ENCODE results near the gene PCBP3. TPM values are rescaled to one million over a fixed set of nuclear protein-coding genes. Genes with fewer than 3 reads are reported as not detected.

Gene PCBP3
- total RNA-seq, 1 donor from 2014 or later = 7.6 TPM

- no peaks in the 10 kb centered on the region for H3K36me3 Mint-ChIP-seq (ENCODE audit: unreplicated experiment)
- no peak overlapping the region for H3K27ac Mint-ChIP-seq (ENCODE audit: unreplicated experiment)
- H3K4me1 Mint-ChIP-seq (ENCODE audit: unreplicated experiment) = peaks cover 22% of the 10 kb centered on the region
- H3K9me3 Mint-ChIP-seq (ENCODE audit: unreplicated experiment) = no peaks in the 10 kb centered on the region
- H3K27me3 Mint-ChIP-seq (ENCODE audit: unreplicated experiment) = no peaks in the 10 kb centered on the region
- DNase-seq (ENCODE audit: extremely low spot score, unreplicated experiment) = no peak
- TF ChIP-seq CTCF (IDR thresholded peaks at IDR 0.05) = no peak
- no peak overlapping the region for H3K4me3 Mint-ChIP-seq (ENCODE audit: unreplicated experiment)
Measured at GRCh38 chr21:45865106-45865835, 221.7 kb downstream of the PCBP3 start.

GRCh38 chr21:45866551-45866950 lies 223.0 kb downstream of the PCBP3 start:
- H3K27me3 Mint-ChIP-seq (ENCODE audit: unreplicated experiment) = no peaks in the 10 kb centered on the region
- DNase-seq (ENCODE audit: extremely low spot score, unreplicated experiment) = no peak
- no peak overlapping the region for H3K4me3 Mint-ChIP-seq (ENCODE audit: unreplicated experiment)
- no peaks in the 10 kb centered on the region for H3K36me3 Mint-ChIP-seq (ENCODE audit: unreplicated experiment)
- no peaks in the 10 kb centered on the region for H3K9me3 Mint-ChIP-seq (ENCODE audit: unreplicated experiment)
- TF ChIP-seq CTCF (IDR thresholded peaks at IDR 0.05) = no peak
- H3K27ac Mint-ChIP-seq (ENCODE audit: unreplicated experiment) = no peak overlapping the region
- peaks cover 24% of the 10 kb centered on the region for H3K4me1 Mint-ChIP-seq (ENCODE audit: unreplicated experiment)

GRCh38 chr21:45867041-45867666 lies 223.6 kb downstream of the PCBP3 start:
- no peak overlapping the region for H3K27ac Mint-ChIP-seq (ENCODE audit: unreplicated experiment)
- no peaks in the 10 kb centered on the region for H3K9me3 Mint-ChIP-seq (ENCODE audit: unreplicated experiment)
- H3K4me1 Mint-ChIP-seq (ENCODE audit: unreplicated experiment) = peaks cover 24% of the 10 kb centered on the region
- no peaks in the 10 kb centered on the region for H3K27me3 Mint-ChIP-seq (ENCODE audit: unreplicated experiment)
- no peak overlapping the region for H3K4me3 Mint-ChIP-seq (ENCODE audit: unreplicated experiment)
- H3K36me3 Mint-ChIP-seq (ENCODE audit: unreplicated experiment) = no peaks in the 10 kb centered on the region
- TF ChIP-seq CTCF (IDR thresholded peaks at IDR 0.05) = no peak
- DNase-seq (ENCODE audit: extremely low spot score, unreplicated experiment) = no peak

- H3K27ac Mint-ChIP-seq (ENCODE audit: unreplicated experiment) = no peak overlapping the region
- no peak for TF ChIP-seq CTCF (IDR thresholded peaks at IDR 0.05)
- no peaks in the 10 kb centered on the region for H3K36me3 Mint-ChIP-seq (ENCODE audit: unreplicated experiment)
- H3K27me3 Mint-ChIP-seq (ENCODE audit: unreplicated experiment) = no peaks in the 10 kb centered on the region
- no peak overlapping the region for H3K4me3 Mint-ChIP-seq (ENCODE audit: unreplicated experiment)
- no peaks in the 10 kb centered on the region for H3K9me3 Mint-ChIP-seq (ENCODE audit: unreplicated experiment)
- H3K4me1 Mint-ChIP-seq (ENCODE audit: unreplicated experiment) = peaks cover 20% of the 10 kb centered on the region
- no peak for DNase-seq (ENCODE audit: extremely low spot score, unreplicated experiment)
Measured at GRCh38 chr21:45867671-45868081, 224.2 kb downstream of the PCBP3 start.

- no peak for TF ChIP-seq CTCF (IDR thresholded peaks at IDR 0.05)
- no peaks in the 10 kb centered on the region for H3K27me3 Mint-ChIP-seq (ENCODE audit: unreplicated experiment)
- DNase-seq (ENCODE audit: extremely low spot score, unreplicated experiment) = no peak
- no peaks in the 10 kb centered on the region for H3K36me3 Mint-ChIP-seq (ENCODE audit: unreplicated experiment)
- peaks cover 20% of the 10 kb centered on the region for H3K4me1 Mint-ChIP-seq (ENCODE audit: unreplicated experiment)
- H3K9me3 Mint-ChIP-seq (ENCODE audit: unreplicated experiment) = no peaks in the 10 kb centered on the region
- no peak overlapping the region for H3K4me3 Mint-ChIP-seq (ENCODE audit: unreplicated experiment)
- no peak overlapping the region for H3K27ac Mint-ChIP-seq (ENCODE audit: unreplicated experiment)
Measured at GRCh38 chr21:45868086-45868485, 224.6 kb downstream of the PCBP3 start.
